ENCODE data around the gene NRARP.
A peak's percentile ranks its signal among the peaks of the same experiment; 100 is the strongest.

Gene NRARP

GRCh38 chr9:137307255-137308056, 5.4 kb upstream of the NRARP start:
- TF ChIP-seq, protein P1, sequence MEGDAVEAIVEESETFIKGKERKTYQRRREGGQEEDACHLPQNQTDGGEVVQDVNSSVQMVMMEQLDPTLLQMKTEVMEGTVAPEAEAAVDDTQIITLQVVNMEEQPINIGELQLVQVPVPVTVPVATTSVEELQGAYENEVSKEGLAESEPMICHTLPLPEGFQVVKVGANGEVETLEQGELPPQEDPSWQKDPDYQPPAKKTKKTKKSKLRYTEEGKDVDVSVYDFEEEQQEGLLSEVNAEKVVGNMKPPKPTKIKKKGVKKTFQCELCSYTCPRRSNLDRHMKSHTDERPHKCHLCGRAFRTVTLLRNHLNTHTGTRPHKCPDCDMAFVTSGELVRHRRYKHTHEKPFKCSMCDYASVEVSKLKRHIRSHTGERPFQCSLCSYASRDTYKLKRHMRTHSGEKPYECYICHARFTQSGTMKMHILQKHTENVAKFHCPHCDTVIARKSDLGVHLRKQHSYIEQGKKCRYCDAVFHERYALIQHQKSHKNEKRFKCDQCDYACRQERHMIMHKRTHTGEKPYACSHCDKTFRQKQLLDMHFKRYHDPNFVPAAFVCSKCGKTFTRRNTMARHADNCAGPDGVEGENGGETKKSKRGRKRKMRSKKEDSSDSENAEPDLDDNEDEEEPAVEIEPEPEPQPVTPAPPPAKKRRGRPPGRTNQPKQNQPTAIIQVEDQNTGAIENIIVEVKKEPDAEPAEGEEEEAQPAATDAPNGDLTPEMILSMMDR (conservative IDR thresholded peaks at IDR 0.05; ENCODE audit: low read depth, low read length) = no peak
- DNase-seq (ENCODE audit: low read depth) = no peak
- H3K4me3 ChIP-seq (ENCODE audit: low read depth, low read length) = no peak overlapping the region

DNA sequence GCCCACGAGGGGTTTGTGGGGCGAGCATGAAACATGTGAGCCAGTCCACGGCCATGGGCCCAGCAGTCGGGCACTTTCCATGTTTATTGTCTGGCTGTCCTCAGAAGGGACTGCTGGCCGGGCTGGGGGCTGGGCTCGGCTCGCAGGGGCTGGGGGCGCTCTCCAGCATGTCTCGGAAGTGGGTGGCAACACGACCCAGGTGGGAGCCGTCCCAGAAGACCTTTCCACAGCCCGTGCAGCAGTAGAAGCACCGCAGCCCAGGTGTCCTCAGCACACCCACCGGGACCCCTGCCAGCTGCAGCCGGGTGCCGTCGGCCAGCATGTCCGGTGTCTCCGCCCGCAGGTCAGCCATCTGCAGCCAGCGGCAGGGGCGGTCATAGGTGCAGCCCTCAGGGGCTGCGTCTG, 4.8 kb upstream of the NRARP start:
- H3K4me3 ChIP-seq (ENCODE audit: low read depth, low read length) = no peak overlapping the region
- DNase-seq (ENCODE audit: low read depth) = no peak
- TF ChIP-seq, protein P1 (conservative IDR thresholded peaks at IDR 0.05; ENCODE audit: low read depth, low read length) = no peak

- DNase-seq (ENCODE audit: low read depth) = no peak
- TF ChIP-seq, protein P1 (conservative IDR thresholded peaks at IDR 0.05; ENCODE audit: low read depth, low read length) = no peak
- no peak overlapping the region for H3K4me3 ChIP-seq (ENCODE audit: low read depth, low read length)
Observed at GRCh38 chr9:137306066-137306849, 4.2 kb upstream of the NRARP start.

DNA sequence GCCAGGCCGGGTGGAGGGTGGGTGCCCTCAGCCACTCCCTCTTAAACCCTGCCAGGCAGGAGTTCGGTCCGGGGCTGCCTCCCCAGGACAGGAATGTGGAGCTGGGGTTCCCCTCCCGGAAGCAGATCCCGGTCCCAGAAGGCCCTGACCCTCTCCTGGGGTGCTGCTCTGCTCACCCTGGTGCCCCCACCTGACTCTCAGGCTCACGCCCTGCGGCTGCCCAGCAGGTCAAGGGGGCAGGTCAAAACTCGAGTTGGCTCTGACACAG, 3.7 kb upstream of the NRARP start:
- H3K4me3 ChIP-seq (ENCODE audit: low read depth, low read length) = no peak overlapping the region
- no peak for DNase-seq (ENCODE audit: low read depth)
- TF ChIP-seq, protein P1 (conservative IDR thresholded peaks at IDR 0.05; ENCODE audit: low read depth, low read length) = no peak

DNA sequence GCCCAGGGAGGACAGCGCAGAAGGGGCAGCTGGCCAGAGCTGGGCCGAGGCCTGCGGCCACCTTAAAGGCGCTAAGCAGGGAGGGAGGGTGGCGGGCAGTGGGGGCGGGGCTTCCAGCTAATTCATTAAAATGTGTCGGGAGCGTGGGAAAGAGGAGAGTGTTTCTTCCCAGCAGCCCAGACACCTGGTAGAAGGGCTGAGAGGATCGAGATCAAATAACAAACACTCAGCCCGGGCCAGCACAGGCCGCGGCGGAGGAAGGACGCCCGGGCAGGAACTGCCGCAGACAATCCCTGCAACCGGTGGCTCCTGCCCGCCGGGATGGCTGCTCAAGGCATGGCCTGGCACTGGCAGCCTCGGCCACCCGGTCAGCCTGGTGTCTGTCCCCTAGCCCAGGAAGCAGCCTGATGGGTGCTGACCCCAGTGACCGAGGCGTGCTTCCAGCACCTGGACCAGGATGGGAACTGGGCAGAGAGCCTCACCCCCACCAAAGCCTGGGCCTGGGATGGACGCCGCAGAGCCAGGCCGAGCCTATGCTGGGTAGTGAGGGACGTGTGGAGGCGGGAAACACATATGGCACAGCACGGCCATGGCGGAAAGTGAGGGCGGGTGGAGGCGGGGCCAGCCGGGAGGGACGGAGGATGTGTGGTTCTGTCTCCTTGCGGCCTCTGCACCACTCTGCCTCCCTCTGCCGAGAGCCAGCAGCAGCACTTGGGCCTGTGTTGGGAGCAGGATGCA, 3.2 kb upstream of the NRARP start:
- TF ChIP-seq, protein P1 (conservative IDR thresholded peaks at IDR 0.05; ENCODE audit: low read depth, low read length) = peak; percentile 27
- H3K4me3 ChIP-seq (ENCODE audit: low read depth, low read length) = no peak overlapping the region
- DNase-seq (ENCODE audit: low read depth) = peak; percentile 41

DNA sequence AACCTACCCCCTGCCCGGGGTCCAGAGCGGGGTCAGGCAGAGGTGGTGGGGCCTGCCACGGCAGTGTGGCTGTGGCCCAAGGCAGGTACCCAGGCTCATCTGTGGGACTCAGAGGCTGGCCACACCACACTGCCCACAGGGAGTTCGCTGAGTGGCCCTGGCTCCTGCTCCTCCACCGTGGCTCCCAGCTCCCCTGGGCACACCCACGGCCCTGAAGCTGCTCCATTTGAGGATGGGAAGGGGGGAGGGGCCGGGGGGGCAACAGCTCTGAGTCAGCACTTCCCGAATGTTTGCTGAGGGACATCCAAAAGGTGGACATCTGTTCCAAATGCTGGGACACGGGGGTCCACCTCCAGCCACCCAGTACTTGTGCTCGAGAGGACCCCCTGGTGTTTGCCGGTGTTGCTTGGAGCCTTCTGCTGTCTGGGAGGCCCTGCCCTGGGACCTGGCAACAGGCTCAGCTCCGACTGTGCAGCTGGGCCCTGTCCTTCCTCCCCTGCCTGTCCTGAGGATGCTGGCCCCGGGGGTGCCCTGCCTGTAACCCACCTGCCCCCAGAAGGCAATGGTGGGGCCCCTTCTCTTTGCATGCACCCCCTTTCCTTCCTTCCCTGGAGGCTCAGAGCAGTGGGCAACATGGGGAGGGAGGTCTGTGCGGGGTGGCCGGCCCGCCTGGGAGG, 2.5 kb upstream of the NRARP start:
- TF ChIP-seq, protein P1 (conservative IDR thresholded peaks at IDR 0.05; ENCODE audit: low read depth, low read length) = peak; percentile 28
- H3K4me3 ChIP-seq (ENCODE audit: low read depth, low read length) = no peak overlapping the region
- DNase-seq (ENCODE audit: low read depth) = no peak

Data from choroid plexus epithelial cell (primary cell).